ENCODE results near the gene PGAM2.
"Not testable (repeated sequence)": the region's sequence is repeated elsewhere in the genome, so short reads cannot be mapped to it uniquely, and the experiment has no call there.

PGAM2 gene

DNA sequence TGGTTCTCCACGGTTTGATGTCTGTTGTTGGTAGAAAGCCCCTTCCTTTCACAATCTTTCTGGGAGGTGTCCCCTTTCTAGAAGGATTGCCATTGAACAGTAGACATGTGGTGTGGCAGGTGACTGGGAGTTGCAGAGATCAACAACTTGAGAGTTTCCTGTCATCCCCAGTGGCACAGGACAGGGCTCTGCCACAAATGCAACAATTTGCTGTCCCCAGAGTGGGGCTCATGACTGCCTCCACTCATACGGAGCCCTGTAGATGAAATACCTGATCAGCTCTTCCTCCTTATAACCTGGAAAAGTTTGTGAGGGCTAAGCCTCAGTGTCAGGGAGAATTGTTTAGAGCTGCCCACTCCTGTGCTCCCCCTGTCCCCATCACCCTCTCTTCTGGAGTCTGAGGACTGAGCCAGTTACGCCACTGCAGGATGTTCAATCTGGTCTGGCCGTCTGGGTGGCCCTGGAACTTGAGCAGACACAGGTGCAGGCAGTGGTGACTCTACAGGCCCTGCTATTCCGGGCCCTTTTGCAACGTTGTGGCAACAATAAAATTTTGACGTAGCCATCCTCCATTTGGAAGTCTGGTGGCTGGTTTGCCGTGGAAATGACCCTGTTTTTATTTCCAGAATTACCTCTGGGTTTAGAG is 14.3 kb downstream of the PGAM2 start:
- DNase-seq (ENCODE audit: low read depth in 2 of 2) = no peak

DNA sequence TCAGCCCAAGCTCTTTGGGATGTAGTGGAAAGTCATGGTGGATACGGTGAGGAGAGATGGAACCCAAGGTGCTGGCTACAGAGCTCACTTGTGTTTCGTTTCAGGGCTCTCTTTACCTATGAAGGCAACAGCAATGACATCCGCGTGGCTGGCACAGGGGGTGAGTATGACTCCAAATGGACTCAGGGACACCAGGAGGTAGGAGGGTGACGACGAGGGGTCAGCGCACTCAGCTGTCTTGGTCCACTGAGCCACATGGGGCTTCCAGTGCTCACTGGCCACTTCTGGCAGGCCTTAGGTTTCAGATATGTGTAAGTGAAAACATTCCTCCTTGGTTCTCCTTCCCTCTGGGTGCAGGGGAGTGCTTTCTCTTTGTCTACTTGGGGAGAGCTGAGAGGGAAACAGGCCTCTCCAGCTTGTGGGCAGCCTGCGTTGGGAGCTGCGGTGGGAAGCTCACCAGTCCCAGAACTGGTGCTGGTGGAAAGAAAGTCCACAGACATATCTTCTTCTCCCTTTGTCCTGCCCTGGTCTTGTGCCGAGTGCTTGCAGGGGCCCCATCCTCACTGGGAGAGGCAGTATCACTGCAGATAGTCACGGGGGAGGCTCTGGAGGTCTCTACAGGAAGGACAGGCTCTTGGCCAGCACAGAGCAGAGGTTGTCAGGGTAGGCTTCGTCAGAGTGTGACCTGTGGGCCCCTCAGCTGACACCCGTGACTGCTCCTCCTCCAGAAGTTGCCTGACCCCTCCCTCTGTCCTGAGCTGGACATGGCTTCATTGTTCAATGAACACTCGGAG is 15.0 kb downstream of the PGAM2 start:
- DNase-seq (ENCODE audit: low read depth in 2 of 2) = no peak

DNA sequence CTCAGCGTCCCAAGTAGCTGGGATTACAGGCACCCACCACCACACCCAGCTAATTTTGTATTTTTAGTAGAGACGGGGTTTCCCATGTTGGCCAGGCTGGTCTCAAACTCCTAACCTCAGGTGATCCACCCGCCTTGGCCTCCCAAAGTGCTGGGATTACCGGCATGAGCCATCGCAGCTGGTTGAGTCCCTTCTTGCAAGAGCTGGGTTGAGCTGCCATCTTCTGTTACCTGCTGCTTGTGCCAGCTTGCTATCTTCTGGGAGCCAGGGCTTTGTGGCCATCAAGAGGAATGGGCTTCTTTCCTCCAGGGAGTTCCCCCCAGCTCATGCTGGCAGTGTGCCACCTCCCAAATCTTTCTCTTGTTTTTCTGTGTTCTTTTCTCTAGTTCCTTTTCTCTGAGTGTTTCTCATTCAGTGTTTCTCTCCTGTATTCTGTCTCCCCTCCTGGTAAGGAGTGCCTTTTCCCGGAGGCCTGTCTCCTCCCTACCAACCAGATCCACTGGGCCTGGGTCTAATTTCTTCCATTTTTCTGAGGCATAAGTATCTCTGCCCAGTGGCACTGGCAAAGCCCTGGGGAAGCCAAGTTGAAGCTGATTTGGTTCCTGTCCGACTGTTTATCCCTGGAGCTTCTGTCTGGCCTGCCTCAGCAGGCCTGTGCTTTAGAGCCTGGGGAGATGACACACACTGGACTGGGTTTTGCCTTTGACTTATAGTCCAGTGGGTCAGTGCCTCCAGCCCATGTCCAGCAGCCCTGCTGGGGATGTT is 17.2 kb downstream of the PGAM2 start:
- DNase-seq (ENCODE audit: low read depth in 2 of 2) = no peak

DNA sequence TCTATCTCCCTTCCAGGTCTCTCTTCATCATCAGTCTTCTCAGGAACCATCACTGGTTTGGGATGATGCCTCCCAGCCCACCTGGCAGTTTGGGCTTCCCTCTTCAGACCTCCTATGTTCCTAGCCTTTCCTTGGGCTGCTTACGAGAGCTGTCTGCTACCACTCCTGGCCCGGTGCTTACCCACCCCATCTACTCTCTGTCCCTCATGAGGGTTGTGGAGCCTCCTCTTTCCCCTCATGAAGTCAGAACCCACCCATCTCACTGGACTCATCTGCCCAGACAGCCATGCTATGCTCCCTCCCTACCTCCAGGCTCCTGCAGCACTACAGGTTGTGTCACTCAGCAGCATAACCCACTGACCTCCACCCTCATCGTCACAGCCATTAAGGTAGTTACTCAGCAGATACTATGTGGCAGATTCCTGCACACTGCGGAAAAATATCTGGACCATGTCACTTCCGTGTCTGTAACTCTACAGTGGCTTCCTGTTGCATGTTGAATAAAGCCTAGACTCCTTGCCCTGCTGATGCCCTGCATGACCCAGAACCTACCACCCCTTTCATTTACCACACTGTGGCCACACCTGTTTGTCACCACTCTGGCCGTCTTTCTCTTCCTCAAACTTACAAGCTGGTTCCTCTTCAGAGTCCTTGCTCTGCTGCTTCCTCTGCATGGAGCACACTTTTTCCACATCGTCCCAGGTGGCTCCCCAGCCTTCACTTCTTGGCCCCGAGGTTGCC is 18.9 kb downstream of the PGAM2 start:
- no peak for DNase-seq (ENCODE audit: low read depth in 2 of 2)

DNA sequence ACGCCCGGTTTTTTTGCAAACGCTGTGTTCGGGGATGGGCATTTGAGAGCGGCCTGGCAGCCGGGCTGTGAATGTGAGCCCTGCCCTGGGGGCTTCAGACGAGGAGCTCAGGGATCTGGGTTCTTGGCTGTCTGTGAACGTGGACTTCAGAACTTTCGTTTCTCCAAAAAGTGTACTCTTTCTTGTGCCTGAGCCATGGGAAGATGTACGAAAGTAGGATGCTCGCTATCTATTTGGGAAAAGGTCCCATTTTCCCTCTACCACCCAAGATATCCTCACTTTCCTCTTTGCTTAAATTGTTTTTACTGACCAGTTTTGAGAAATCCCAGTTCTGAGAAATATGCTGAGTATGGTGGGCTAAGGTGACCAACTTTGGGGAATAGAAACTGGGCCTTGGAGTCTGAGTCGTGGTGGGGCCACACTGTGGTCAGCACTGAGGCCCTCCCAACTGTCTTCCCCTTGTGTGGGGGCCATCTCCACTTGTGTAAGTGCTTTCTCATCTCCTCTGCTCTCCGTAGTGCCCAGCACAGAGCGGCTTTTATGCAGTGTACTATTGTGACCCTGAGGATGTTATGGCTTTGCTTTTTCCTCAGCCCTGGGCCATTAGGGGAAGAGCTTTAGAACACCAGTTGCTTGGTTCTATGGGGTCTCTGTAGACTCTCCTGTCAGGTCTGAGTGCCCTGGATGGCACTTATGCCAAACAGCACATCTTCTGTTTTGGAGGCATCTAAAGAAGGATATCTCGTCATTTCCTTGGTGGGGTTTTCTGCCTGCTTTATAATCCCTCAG is 19.9 kb downstream of the PGAM2 start:
- no peak for DNase-seq (ENCODE audit: low read depth in 2 of 2)

DNA sequence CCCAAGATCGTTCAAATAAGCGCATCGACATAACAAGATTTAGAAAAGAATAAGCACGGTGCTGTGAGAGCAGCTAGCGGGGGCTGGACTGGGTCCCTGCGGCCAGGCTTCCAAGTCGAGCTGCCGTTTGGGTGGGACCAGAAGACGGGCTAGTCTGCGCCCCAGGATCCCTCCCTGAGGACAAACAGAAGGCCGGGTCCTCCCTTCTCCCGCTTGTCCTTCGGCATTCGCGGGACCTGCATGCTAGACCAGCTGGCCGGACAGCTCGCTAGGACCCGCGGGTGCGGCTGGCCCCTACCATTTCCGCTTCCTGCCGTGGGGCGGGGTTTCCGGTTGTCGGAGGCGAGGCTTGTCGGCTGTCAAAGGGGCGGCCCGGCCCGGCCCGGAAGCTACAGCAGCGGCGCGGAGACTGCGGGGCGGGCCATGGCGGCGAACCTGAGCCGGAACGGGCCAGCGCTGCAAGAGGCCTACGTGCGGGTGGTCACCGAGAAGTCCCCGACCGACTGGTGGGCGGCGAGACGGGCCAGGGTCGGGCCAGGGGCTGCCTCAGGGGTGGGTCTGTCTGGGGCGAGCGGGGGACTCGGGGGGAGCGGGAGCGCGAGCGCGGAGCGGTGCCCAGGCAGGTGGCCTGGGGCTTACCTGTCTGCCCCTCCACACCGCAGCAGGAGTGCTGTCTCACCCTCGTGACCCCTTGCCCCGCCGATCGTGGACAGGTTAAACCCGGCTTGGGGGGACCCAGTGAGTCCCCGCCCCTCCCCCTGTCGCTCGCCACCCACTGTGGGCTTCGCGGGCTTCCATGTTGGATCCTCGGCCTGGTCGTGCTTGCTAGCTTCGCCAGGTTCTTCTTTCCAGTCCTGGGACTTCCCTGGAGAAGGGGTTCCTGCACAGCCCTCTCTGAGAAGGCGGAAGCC is 20.8 kb downstream of the PGAM2 start, which contains the start of gene DBNL:
Gene DBNL, plus strand, starts transcription at position 388 of the 911 bp plus-strand sequence. Its CDS starts 36 bp downstream, at position 424.
- peak; percentile 92 to 93 for DNase-seq (ENCODE audit: low read depth in 2 of 2)

DNA sequence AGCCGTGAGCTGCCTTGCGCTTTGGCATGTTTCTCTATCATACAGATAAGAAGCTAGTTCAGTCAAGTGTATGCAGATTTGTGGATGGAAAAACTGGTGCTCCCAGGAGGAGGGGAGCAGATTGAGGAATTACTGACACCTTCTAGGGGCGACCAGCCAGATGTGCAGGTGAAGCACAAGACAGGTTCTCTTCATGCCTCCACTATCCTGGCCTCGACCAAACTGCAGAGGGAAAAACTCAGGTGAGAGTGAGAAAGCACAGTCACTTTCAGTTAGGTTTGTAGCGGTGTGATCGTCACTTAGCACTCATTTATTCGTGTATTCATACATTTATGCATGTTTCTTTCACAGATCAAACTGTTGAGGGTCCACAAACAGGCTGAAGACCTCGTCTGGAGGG is 21.5 kb downstream of the PGAM2 start:
- DNase-seq (ENCODE audit: low read depth in 2 of 2) = no peak

DNA sequence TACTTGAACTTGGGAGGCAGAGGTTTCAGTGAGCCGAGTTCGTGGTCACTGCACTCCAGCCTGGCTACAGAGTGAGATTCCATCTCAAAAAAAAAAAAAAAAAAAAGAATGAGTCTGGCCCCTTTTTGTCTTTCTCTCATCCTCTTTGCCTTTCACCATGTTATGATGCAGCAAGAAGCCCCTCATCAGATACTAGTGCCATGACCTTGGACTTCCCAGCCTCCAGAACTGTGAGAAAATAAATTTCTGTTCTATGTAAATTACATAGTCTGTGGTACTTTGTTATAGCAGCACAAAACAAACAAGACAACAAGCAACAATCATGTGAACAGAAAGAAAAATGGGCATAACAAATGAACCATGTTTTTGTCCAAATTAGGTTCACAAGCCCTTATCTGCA is 23.1 kb downstream of the PGAM2 start:
- no peak for DNase-seq (ENCODE audit: low read depth in 2 of 2)

DNA sequence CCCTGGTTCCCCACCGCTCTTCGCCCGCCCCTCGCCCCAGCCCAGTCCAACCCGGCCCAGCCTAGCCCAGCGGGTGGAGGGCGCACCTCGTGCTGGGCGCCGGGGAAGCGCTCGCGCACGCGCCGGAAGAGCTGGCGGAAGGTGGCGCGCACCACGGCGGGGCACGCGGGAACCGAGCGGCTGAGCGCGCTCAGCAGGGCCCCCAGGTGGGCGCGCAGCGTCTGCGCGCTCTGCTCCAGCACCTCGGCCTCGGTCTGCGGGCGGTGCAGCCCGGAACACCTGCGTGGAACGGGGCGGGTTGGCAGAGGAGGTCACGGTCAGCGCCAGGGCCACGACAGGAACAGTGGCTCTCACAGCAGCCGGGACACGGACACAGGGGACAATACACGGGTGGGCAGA is 24.9 kb downstream of the PGAM2 start:
- DNase-seq (ENCODE audit: low read depth in 2 of 2) = peak; percentile 48 to 51

DNA sequence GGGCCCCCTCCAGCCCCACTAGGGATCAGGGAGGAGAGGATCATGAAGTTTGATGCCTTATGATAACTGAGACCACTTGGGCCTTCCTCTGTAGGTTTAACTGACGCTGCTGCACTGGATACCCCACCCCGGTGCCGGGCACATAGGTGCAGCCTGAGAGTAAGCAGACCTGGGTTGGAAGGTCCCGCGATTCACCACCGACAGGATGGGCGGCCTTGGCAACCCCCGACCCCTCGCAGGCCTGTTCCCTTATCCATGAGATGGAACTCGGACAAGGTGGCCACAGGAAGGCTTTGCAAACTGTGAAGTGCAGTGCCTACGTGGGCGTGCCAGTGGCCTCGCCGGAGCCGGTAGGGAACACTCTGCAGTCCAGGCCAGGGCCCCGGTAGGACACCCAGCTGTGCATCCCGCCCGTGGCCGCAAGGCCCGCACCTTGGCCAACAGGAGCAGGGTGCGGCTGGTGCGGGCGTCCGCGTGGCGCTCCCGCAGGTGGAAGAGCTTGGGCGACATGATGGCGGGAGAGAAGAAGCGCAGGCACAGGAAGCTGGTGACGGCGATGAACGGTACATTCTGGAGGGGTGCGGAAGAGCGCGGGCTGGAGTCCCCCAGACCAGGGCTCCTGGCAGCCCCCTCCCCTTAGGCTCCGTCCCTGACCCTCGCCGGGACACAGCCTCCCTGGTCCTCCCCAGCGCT is 25.4 kb downstream of the PGAM2 start:
- DNase-seq (ENCODE audit: low read depth in 2 of 2) = not testable (repeated sequence)

DNA sequence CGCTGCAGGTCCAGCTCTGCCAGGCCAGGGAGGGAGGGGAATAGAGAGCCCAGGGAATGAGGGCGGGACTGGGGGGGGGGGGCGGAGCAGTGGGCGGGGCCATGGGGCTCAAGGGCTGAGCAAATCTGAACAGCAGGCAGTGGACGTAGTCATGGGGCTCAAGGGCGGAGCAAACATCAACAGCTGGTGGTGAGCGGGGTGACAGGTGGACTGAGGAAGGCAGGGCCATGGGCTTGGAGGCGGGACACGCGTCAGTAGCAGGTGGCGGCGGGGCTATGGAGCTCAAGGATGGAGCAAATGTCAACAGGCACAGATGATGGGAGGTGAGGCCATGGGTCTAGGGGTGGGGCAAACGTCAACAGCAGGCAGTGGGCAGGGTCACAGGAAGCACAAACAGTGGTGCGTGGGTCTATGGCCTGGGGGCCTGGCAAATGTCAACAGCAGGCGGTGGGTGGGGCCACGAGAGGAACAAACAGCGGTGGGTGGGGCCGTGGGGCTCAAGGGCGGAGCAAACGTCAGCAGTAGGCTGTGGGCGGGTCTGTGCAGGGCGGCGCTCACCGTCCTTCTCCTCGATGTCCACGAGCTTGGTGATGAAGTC is 26.3 kb downstream of the PGAM2 start:
- peak; percentile 70 for DNase-seq (ENCODE audit: low read depth in 2 of 2)

DNA sequence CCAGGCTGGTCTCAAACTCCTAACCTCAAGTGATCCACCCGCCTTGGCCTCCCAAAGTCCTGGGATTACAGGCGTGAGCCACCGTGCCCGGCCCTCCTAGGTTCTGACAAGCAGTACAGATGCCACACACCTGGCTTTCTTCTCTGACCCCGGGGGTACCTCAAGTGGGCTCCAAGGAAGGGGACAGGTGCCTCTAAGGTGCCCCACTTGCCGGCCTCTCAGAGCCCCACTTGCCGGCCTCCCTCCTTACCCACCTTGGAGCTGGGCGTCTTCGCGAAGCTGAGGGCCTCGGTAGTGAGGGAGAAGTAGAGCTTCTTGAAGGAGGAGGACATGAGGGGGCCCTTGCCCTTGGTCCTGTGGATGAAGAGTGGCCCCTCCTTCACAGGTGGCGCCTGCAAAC is 26.8 kb downstream of the PGAM2 start:
- not testable (repeated sequence) for DNase-seq (ENCODE audit: low read depth in 2 of 2)

DNA sequence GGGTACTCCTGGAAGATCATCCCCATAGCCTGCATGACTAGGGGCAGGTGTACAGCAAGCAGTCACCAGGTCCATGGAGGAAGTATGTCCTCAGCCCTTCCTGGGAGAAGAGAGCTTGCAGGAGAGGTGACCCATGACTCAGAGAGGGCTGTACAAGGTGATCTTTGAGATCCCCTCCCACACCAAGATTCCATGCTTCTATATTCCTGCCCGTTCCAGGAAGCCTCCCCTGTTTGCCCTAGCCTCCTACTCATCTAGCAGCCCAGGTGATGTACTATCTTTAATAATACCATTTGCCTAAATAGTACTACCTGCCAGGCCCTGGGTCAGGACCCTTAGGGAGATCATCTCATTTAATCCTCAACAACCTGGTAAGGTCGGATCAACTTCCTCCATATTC is 27.4 kb downstream of the PGAM2 start:
- not testable (repeated sequence) for DNase-seq (ENCODE audit: low read depth in 2 of 2)

DNA sequence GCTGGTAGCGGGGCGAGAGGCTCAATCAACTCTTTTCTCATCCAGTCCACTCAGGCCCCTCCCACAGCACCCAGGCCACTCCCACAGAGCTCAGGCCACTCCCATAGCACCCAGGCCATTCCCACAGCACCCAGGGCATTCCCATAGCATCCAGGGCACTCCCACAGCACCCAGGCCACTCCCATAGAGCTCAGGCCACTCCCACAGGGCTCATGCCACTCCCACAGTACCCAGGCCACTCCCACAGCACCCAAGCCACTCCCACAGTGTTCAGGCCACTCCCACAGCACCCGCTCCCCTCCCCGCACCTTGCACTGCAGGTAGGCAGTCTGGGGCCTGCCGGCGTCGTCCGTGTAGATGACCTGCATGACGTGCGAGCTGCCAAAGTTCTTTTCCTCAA is 29.0 kb downstream of the PGAM2 start:
- not testable (repeated sequence) for DNase-seq (ENCODE audit: low read depth in 2 of 2)

DNA sequence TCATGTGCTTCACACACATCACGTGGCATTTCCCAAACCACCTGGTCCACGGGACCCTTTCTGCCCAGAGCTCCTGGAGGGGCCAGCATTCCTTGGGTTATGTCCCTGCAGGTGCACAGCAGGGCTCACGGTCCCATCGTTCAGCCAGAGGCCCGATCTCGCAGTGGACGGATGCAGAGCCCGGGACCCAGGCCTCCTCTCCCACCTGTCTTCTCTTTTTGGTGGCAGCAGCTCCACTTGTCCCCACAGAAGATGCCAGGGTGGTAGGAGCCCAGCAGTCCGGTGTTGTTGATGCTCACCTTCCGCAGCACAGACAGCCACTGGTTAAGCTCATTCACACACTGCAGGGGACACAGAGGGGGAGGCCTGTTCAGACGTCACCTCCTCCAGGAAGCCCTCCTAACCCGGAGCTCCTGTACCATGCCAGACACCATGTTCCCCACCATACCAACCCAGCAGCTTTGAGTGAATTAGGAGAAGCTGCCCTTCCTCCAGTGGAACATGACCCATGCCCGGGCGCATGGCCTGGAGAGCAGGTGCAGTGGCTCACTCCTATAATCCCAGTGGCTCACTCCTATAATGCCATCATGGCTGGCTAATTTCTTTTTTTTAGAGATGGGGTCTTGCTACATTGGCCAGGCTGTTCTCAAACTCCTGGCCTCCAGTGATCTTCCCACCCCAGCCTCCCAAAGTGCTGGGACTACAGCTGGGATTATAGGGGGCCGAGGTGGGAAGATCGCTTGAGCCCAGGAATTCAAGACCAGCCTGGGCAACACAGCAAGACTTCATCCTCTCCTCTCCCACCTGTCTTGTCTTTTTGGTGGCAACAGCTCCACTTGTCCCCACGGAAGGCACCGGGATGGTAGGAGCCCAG is 31.2 kb downstream of the PGAM2 start:
- not testable (repeated sequence) for DNase-seq (ENCODE audit: low read depth in 2 of 2)

DNA sequence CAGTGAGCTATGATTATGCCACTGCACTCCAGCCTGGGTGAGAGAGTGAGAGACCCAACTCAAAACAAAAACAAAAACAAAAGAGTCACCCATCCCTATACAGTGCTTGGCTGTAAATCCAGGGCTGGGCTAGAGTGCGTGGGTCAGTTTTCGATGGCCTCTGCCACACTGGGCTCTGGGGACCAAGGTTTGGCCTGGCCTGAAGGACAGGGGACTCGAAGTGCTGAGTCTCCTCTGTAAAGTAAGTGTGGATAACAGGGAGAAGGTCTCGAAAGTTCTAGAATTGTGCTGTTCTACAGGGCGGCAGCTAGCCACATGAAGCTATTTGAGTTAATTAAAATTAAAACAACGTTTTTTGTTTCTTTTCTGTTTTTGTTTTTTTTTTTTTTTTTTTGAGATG is 33.3 kb downstream of the PGAM2 start:
- DNase-seq (ENCODE audit: low read depth in 2 of 2) = not testable (repeated sequence)

DNA sequence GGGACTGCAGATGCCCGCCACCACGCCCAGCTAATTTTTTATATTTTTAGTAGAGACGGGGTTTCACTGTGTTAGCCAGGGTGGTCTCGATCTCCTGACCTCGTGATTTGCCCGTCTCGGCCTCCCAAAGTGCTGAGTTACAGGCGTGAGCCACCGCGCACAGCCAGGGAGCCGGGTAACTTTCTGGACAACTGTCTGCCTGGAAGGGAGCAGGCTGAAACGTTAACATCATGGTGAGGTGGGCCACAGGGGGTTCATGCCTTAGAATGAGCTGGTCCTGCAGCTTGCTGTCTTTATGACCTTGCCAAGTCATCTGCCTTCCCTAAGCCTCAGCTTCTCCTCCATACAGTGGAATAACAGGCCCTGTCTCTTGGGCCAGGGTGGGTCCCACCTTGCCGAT is 34.0 kb downstream of the PGAM2 start:
- not testable (repeated sequence) for DNase-seq (ENCODE audit: low read depth in 2 of 2)

DNA sequence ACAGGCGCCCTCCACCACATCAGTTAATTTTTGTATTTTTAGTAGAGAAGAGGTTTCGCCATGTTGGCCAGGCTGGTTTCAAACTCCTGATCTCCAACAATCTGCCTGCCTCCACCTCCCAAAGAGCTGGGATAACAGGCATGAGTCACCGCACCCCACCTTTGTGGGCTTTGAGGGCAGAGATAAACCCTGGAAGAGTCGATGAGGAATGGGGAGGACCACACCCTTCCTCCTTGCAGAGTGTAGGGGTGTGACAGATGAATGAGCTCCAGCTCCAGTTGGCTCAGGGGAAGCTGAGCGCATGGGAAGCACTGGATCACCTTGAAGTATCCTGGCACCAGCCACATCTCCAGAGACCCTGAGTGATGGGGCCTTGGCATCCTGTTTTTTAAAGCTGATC is 35.3 kb downstream of the PGAM2 start:
- DNase-seq (ENCODE audit: low read depth in 2 of 2) = not testable (repeated sequence)

All from stimulated activated CD8-positive, alpha-beta memory T cell treated with anti-CD3 and anti-CD28 coated beads, Interleukin-2, amount 100 ng/mL, for 48 hours (primary cell).